SKM-1 (cell line): ENCODE data around the gene CDH23.

Experiments
- DNase-seq: peaks from one replicate; lab custom pipeline; 2025; ENCODE audit not compliant: unreplicated experiment; lab: John Stamatoyannopoulos, UW

The CDH23 gene

GRCh38 chr10:71438761-71439160 is 42.0 kb downstream of the CDH23 start:
- DNase-seq: no peak

DNA sequence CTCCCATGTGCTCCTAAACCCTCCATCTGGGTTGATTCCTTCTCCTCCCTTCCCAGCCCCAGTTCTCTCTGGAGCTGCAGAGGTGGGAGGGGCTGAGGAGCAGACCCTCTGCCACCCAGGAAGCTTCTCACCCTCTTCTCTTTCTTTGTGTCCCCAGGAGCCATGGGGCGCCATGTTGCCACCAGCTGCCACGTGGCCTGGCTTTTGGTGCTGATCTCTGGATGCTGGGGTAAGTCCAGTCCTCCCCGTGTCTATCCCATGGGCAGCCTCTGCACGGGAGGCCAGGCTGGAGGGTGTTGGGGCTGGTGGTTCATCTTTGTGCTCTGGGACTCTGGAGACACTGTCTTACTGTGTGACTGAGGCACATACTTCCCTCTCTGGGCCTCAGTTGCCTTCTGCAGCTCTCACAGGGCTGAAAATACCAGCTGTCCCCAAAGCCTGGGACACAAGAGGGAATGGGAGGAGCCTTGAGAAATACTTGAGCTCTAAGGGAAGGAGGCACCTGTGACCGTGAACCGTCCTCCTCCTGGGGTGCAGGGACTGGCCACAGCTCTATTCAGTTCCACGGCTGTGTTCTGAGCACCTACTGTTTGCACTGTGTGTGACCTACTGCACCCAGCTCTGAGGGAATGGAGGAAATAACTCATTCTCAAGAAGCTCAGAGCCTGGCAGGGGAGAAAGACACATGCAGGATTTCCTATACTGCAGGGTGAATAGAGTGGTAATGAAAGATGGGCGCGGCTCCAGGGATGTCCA is 43.1 kb downstream of the CDH23 start:
- no peak for DNase-seq

GRCh38 chr10:71440506-71441035 is 43.9 kb downstream of the CDH23 start:
- DNase-seq: no peak

GRCh38 chr10:71442000-71442399 is 45.3 kb downstream of the CDH23 start:
- no peak for DNase-seq

- DNase-seq: no peak
Measured at GRCh38 chr10:71442859-71443570, 46.3 kb downstream of the CDH23 start.

DNA sequence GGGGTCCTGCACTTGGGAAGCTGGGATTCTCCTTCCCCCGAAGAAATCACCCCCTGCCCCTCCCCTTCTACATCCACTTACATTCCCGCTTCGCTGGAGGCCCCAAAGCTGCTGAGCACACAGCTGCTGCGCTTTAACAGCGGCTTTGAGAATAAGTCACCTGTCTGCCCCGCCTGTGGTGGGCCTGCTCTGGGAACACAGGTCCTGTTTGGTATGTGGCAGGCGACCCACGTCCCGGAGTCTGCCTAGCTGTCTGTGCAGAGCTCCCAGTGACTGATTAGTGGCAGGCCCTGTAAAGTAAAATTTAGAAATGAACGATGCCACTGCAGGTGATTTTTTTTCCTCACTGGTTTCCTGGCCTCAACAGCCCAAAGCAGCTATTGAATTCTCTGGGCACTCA is 47.0 kb downstream of the CDH23 start:
- no peak for DNase-seq

- DNase-seq: no peak
Measured at GRCh38 chr10:71444284-71445054, 47.7 kb downstream of the CDH23 start.

DNA sequence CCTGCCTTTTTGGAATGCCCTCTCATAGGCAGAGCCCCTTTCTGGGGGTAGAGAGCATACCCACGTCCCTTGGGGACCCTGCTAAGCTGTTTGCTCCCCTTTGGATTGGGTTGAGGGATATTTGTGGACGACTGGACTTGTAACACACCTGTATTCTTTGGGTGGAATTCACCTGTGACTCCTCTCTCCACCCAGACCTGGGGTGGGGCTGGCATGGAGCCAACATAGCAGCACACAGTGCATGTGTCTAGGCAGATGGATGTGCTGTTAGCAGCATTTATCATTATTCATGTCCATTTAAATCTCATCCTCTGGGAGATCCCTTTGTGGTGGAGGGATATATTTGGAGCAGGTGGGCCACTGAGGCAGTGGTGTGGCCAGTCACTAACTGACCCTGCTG is 51.0 kb downstream of the CDH23 start:
- DNase-seq: no peak

- DNase-seq: no peak
Measured at GRCh38 chr10:71448146-71448545, 51.4 kb downstream of the CDH23 start.

DNA sequence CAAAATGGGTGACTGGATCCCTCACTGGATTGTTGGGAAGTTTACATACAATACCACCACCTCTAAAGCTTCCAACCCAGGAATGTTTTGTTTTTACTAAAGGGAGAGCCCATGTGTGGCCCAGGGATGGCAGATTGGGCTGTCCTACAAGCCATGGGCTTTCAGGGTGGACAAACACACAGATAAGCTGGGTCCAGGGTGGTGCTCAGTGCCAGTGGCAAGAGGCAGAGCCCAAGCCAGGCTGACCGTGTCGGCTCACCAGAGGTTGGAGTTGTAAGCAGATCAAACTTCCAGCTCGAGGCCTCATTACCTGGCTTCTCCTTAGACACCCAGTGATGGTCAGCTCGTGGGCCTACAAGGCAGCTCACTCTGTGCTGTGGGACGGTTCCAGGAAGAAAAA is 52.3 kb downstream of the CDH23 start:
- DNase-seq: no peak

DNA sequence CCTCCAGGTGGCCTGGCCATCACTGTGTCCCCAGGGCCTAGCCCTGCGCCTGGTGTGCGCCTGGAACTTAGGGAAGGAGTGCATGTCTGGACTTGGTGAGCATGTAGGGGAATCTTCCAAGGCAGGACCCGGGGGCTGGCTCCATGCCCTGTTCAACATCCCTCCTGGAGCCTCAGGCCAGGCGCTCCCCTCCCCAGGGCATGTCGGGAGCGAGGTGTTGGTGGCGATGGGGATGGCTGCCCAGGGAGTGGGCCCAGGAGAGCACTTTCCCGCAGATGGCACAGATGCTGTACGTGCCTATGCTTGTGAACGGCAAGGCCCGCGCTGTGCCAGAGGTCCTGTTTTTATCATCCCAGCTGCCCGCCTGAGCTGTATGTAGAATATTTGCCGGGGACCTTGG is 55.0 kb downstream of the CDH23 start:
- DNase-seq: no peak

DNA sequence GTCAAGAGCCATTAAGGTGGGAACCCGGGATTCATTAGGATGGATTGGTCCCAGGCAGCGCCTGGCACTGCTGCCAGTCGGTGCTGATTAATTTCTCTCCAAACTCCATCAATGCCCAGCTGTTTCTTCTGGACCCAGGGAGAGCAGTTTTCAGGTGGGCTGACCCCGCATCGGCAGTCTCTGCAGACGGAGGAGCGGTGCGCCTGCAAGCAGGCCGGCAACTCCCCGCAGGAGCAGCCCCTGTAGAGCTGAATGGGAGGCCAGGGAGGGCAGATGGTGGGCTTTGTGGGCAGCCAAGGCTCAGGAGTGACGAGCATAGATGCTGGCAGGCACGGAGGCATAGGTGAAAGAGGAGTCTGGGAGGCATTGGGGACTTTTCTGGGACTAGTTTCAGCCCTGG is 56.5 kb downstream of the CDH23 start:
- no peak for DNase-seq

- DNase-seq: no peak
Measured at GRCh38 chr10:71454347-71454746, 57.6 kb downstream of the CDH23 start.

DNA sequence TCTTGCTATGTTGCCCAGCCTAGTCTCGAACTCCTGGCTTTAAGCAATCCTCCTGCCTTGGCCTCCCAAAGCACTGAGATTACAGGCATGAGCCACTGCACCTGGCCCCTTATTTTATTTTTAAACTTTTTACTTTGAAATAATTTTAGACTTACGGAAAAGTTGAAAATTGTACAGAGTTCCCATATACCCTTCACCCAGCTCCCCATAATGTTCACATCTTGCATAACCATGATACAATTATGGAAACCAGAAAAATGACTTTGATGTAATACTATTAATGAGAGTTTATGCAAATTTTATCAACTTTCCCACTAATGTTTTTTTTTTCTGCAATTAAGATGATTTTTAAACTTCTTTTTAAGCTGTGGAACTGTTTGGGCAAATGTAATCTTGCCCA is 58.3 kb downstream of the CDH23 start:
- DNase-seq: no peak

- DNase-seq: no peak
Measured at GRCh38 chr10:71456631-71457030, 59.9 kb downstream of the CDH23 start.

- DNase-seq: no peak
Measured at GRCh38 chr10:71457908-71458307, 61.2 kb downstream of the CDH23 start.

GRCh38 chr10:71458387-71458786 is 61.7 kb downstream of the CDH23 start:
- DNase-seq: no peak

GRCh38 chr10:71459513-71459912 is 62.8 kb downstream of the CDH23 start:
- no peak for DNase-seq

DNA sequence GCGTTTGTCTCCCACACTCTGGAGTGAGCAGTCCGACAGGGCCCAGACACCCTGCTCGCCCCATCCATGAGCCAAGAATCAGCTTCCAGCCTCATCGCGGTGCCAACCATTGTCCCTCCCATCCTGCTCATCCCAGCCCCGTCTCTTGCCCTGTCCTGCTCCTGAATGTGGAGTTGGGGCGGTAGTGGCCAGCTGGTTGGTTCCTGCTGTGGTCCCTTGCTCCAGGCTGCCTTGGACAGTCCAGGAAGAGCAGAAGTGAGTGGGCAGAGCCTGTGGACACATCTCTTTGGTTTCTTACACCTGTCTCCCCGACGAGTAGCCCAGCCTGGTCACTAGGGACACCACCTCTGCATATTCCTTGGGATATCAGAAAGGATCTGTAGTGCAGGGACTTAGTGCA is 63.9 kb downstream of the CDH23 start:
- DNase-seq: no peak

DNA sequence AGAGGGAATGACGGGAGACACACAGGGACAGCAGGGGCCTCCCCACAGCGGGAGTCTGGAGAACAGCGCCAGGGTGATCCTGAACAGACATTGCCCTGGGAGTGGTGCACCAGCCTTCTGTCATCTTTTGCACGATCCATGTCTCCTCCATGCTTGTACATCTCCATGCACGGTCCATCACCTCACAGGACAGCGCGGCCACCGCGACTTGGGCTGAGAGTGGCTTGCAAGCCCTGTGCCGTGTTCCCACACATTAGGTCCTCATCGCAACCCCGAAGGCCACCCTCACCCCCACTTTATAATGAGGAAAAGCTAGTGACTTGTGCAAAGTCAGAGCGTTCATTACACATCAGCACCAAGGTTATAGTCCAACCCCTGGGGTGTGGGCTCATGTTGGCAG is 64.7 kb downstream of the CDH23 start:
- no peak for DNase-seq

- DNase-seq: no peak
Measured at GRCh38 chr10:71462062-71462935, 65.6 kb downstream of the CDH23 start.
